HT1080 (cell line): ENCODE measurements around the gene MUC2. TPM values are rescaled to one million over a fixed set of nuclear protein-coding genes. Genes with fewer than 3 reads are reported as not detected.
"Not testable (repeated sequence)": the region's sequence is repeated elsewhere in the genome, so short reads cannot be mapped to it uniquely, and the experiment has no call there.

Source experiments
- DNase-seq: peaks from one replicate; pipeline ENCODE4 v3.0.0-alpha.2; 2015; ENCODE audit warnings: low read depth
- total RNA-seq: library from RNA; depleted of rRNA; stranded (reverse); fragments of >200 nt; shearing (Covaris generic); gene quantifications from 2 replicates; pipeline ENCODE4 v1.2.3, GENCODE V29; 2014

MUC2 gene
- total RNA-seq, 1 experiment from 2014 or later, result not detected

- no peak for DNase-seq
Observed at GRCh38 chr11:1103401-1104360, 29.0 kb downstream of the MUC2 start.

DNA sequence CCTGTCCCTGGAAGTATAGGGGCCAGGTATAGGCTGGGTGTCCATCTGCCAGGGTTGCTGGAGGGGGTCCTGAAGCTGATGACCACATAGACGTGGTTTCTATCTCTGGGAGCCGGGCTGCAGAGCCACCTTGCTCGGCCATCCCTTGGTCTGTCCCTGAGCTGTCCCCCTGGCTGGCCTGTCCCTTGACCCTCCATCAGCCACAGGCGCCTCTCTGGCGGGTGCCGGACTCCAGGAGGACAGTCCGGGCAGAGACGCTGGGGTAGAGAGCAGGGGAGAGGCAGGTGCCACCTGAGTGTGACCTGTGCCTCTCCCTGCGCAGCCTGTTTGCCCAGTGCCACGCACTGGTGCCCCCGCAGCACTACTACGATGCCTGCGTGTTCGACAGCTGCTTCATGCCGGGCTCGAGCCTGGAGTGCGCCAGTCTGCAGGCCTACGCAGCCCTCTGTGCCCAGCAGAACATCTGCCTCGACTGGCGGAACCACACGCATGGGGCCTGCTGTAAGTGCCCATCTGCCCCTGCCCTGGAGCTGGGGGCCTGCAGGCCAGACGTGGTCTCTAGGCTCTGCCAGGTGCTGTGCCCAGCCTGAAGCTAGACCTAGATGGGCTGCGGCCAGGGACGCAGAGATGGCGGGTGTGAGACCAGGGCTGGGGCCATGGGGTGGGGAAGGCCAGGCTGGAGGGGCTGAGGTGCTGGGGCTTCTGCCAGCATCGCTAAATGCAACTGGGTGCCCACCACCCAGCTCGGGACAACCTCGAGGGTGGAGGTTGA, 29.9 kb downstream of the MUC2 start:
- no peak for DNase-seq

DNA sequence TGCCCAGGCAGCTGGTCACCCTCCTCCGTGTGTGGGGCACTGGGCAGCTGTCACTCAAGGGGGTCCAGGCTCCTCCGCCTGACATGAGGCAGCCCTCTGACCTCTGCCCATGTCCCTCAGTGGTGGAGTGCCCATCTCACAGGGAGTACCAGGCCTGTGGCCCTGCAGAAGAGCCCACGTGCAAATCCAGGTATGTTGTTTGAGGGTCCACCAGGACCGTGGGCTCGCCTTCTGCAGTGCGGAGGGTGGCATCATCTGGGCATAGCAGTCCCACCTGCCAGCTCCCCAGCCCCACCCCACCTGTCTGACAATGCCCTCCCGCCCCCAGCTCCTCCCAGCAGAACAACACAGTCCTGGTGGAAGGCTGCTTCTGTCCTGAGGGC, 30.5 kb downstream of the MUC2 start:
- no peak for DNase-seq

- DNase-seq, result no peak
Observed at GRCh38 chr11:1106387-1106786, 31.7 kb downstream of the MUC2 start.

- no peak for DNase-seq
Observed at GRCh38 chr11:1107316-1108245, 32.9 kb downstream of the MUC2 start.

GRCh38 chr11:1108246-1108900, 33.7 kb downstream of the MUC2 start:
- DNase-seq, result no peak

GRCh38 chr11:1109101-1109917, 34.6 kb downstream of the MUC2 start:
- no peak for DNase-seq

GRCh38 chr11:1109918-1110705, 35.4 kb downstream of the MUC2 start:
- no peak for DNase-seq

GRCh38 chr11:1111545-1112212, 37.0 kb downstream of the MUC2 start:
- no peak for DNase-seq

DNA sequence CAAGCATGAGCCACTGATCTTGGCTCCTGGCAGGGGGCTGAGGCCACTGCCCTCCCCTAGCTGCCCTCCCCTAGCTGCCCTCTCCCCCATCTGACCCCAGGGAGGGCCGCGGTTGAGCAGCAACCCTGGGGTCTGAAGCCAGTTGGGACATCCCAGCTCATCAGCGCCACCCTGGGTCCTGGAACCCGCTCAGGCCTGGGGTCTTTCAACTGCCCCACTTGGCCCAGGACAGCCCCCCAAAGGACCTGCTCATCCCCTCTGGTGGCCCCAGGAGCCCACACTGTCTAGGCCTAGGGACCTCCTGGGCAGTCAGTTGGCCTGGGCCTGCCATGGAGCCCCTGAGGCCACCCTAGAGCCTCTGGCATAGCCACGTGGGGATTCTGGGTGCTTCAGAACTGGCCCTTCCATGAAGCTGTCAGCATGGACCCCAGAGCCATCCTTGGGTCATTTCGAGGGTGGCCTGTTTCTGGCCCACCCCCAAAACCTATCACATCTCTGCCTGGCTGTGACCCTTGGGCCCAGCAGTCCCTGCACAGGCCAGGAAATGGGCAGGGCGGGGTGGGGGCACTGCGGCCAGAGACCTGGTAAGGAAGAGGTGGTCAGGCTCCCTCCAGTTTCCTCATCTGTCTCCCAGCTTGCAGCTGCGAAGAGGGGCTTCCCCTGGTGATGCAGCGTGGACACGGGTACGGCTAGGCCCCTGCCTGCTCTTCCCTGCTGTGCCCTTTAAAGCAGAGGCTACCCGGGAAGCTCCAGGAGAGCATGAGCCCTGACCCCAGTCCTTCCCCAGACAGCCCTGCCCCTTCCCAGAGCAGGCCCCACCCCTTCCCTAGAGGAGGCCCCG, 37.9 kb downstream of the MUC2 start:
- DNase-seq, result no peak

DNA sequence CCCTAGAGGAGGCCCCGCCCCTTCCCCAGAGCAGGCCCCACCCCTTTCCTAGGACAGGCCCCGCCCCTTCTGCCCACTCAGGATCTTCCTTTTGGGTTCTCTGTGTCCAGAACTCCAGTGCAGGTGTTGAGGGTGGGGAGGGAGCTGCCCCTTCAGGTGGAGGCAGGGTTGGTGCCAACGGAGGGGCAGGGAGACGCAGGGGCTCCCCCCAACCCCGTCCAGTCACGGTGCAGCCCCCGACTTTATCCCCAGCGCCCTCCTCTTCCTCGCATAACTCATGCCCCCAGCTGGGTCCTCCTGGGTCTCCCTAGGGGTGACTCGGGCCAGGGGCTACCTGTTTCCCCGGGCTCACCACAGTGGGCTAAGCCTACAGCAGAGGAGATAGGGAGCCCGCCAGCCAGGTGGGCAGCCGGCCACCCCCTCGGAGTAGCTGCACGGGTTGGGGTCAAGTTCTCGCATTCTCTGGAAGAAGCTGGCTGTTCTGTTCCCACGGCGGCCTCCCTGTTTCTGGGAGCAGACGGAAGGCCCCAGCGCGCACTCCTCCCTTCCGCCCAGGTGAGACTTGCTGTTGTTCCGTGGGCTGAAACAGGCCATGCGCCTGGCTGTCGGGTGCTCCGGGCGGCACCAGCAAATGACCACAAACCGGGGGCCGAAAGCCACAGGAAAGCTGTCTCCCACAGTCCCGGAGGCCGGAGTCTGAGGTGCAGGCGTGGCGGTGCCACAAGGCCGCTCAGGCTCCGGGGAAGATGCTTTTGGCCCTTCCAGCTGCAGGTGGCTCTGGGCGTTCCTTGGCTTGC, 38.9 kb downstream of the MUC2 start:
- no peak for DNase-seq

GRCh38 chr11:1115292-1115691, 40.6 kb downstream of the MUC2 start:
- not testable (repeated sequence) for DNase-seq

DNA sequence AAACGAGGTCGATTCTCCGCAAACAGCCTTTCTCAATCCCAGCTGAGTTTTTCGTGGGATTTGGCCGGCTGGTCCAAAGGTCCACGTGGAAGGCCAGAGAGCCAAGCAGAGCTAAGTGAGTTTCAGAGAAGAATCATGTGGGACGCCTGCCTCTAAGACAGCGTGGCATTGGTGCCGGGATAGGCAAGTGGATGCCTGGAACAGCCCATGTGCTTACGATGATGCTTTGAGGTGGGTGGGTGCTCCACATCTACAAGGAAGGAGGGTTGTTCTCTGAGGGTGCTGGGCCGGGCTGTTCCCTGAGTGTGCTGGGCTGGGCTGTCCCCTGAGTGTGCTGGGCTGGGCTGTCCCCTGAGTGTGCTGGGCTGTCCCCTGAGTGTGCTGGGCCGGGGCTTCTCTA, 41.4 kb downstream of the MUC2 start:
- no peak for DNase-seq

DNA sequence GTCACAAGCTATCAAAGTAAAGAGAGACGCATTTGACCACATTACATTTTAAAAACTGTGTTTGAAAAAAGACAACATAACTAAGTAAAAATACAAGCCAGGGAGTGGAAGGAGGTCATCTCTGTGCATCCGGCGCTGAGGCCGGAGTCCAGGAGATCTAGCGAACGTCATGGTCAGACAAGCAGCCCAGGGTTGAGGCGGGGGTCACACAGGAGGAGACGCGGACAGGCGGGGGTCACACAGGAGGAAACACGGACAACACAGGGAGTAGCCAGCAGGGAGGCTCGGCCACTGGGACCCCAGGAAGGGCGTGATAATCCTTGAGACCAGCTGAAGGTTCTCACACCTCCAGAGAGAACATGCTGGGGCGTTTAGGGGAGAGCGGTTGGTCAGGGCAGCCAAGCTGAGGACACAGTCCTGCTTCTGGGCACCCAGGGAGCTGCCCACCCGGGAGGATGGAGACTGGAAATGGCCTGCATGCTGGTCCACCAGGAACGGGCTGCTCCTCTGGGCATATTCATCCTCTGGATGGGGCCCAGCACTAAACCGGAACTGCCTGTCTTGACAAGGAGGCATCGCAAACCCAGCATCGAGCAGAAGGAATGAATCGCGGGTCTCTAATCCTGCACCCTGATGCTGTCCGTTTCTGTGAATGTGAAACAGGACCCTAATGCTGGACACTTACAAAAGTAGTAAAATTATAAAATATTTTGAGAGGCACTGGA, 42.2 kb downstream of the MUC2 start:
- DNase-seq, result no peak

GRCh38 chr11:1117992-1118391, 43.3 kb downstream of the MUC2 start:
- DNase-seq, result no peak
